Measurements from ENCODE around the gene TMPRSS3. TPM values are rescaled to one million over a fixed set of nuclear protein-coding genes. Genes with fewer than 3 reads are reported as not detected.

The TMPRSS3 gene
- total RNA-seq, 1 donor from 2014 or later = 14.4 TPM

DNA sequence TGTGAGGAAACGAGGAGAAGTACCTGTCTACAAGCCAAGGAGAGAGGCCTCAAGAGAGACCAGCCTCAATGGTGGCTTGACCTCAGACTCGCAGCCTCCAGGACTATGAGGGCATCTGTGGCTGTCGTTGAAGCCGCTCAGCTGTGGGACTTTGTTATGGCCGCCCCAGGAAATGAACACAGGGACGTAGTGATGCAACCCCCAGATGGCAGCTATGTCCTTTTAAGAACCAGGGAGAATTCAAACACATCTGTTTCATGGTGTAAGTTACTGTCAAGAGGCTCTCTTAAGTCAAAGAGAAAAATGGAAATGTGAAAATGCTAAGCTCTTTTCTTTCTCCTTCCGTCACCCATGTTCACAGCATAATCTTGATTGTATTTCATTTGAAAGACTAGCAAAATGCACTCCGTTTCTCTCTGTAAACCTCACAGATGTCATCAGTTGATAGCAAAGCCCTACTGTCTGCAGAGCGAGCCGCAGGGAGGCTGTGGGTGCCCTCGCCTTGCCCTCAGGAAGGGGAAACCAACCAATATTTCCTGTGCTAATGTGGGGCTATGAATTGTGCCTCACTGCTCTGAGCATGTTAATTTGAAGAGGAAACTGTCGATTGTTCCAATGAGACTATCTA, 29.2 kb upstream of the TMPRSS3 start:
- no peak for DNase-seq (ENCODE audit: low spot score, unreplicated experiment)
- TF ChIP-seq, protein P1, sequence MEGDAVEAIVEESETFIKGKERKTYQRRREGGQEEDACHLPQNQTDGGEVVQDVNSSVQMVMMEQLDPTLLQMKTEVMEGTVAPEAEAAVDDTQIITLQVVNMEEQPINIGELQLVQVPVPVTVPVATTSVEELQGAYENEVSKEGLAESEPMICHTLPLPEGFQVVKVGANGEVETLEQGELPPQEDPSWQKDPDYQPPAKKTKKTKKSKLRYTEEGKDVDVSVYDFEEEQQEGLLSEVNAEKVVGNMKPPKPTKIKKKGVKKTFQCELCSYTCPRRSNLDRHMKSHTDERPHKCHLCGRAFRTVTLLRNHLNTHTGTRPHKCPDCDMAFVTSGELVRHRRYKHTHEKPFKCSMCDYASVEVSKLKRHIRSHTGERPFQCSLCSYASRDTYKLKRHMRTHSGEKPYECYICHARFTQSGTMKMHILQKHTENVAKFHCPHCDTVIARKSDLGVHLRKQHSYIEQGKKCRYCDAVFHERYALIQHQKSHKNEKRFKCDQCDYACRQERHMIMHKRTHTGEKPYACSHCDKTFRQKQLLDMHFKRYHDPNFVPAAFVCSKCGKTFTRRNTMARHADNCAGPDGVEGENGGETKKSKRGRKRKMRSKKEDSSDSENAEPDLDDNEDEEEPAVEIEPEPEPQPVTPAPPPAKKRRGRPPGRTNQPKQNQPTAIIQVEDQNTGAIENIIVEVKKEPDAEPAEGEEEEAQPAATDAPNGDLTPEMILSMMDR (IDR thresholded peaks at IDR 0.05; ENCODE audit: unreplicated experiment) = no peak
- H3K36me3 Mint-ChIP-seq (ENCODE audit: insufficient read depth) = no peaks in the 10 kb centered on the region
- peaks cover 3% of the 10 kb centered on the region for H3K4me1 Mint-ChIP-seq (ENCODE audit: low read depth)
- no peaks in the 10 kb centered on the region for H3K9me3 Mint-ChIP-seq (ENCODE audit: low read depth)
- peaks cover 38% of the 10 kb centered on the region for H3K27me3 Mint-ChIP-seq
- no peak overlapping the region for H3K4me3 Mint-ChIP-seq (ENCODE audit: low read depth)
- no peak overlapping the region for H3K27ac Mint-ChIP-seq

- DNase-seq (ENCODE audit: low spot score, unreplicated experiment) = no peak
- TF ChIP-seq, protein P1 (IDR thresholded peaks at IDR 0.05; ENCODE audit: unreplicated experiment) = no peak
- H3K27ac Mint-ChIP-seq = no peak overlapping the region
- H3K9me3 Mint-ChIP-seq (ENCODE audit: low read depth) = no peaks in the 10 kb centered on the region
- no peak overlapping the region for H3K4me3 Mint-ChIP-seq (ENCODE audit: low read depth)
- no peaks in the 10 kb centered on the region for H3K36me3 Mint-ChIP-seq (ENCODE audit: insufficient read depth)
- peaks cover 3% of the 10 kb centered on the region for H3K4me1 Mint-ChIP-seq (ENCODE audit: low read depth)
- H3K27me3 Mint-ChIP-seq = peaks cover 41% of the 10 kb centered on the region
These were observed 27.8 kb upstream of the TMPRSS3 start for GRCh38 chr21:42423685-42424084.

DNA sequence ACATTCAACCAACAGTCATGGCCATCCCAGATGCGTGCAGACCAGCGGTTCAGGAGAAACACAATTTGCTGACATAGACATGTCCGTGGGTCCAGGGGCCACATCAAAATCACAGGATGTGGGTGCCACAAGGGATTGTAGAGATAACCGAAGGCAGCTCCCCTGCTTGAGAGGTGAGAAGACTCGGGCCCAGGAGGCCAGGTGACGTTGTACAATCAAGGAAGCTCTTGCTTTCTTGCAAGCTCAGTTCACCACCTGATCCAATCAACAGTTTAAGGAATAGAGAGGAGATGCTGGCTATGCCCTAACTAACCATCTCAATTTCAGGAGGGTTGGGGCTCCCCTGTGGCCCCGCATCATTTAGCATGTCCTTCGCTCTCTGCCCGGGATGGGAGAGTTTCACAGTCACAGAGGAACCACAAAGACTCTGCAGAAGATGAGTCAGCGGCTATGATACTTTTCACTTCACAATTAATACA, 27.4 kb upstream of the TMPRSS3 start:
- no peaks in the 10 kb centered on the region for H3K36me3 Mint-ChIP-seq (ENCODE audit: insufficient read depth)
- peaks cover 3% of the 10 kb centered on the region for H3K4me1 Mint-ChIP-seq (ENCODE audit: low read depth)
- H3K4me3 Mint-ChIP-seq (ENCODE audit: low read depth) = no peak overlapping the region
- TF ChIP-seq, protein P1 (IDR thresholded peaks at IDR 0.05; ENCODE audit: unreplicated experiment) = no peak
- no peak overlapping the region for H3K27ac Mint-ChIP-seq
- no peak for DNase-seq (ENCODE audit: low spot score, unreplicated experiment)
- H3K9me3 Mint-ChIP-seq (ENCODE audit: low read depth) = no peaks in the 10 kb centered on the region
- H3K27me3 Mint-ChIP-seq = peaks cover 42% of the 10 kb centered on the region

DNA sequence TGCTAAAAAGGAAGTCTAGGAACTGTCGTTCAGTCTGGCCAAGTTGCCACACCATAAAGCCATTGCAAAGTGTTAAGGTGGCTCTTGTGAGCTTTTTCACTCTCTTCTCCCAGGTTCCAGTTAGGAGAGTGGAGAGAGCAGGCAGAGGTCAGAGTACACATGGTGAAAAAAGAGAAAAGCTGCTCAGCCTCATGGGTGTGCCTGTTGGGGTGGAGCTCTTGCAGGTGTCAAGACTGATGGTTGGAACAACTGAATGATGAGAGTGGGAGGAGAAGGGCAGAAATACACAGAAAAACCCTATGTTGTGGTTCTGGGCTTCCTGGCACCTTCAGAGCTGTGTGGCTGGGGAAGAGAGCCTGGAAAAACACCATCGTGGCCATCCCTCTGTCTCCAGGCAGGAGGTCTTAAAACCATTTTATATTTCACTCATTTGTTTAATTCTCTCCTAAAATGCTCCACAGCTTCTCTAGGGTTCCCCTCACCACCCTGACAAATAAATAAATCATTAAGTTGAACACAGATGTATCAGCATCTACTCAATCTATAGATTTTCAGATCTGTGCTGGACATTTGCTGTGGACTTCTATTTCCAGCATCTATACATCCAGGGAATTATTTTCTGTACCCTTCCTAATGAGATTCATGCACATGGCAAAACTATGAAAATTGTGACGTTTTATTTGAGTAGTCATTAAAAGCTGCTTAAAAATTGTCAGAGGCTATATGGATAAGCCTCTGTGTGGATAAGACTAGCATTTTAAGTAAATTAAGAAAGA, 25.4 kb upstream of the TMPRSS3 start:
- H3K27me3 Mint-ChIP-seq = peaks cover 42% of the 10 kb centered on the region
- H3K27ac Mint-ChIP-seq = no peak overlapping the region
- H3K4me1 Mint-ChIP-seq (ENCODE audit: low read depth) = peaks cover 3% of the 10 kb centered on the region

DNA sequence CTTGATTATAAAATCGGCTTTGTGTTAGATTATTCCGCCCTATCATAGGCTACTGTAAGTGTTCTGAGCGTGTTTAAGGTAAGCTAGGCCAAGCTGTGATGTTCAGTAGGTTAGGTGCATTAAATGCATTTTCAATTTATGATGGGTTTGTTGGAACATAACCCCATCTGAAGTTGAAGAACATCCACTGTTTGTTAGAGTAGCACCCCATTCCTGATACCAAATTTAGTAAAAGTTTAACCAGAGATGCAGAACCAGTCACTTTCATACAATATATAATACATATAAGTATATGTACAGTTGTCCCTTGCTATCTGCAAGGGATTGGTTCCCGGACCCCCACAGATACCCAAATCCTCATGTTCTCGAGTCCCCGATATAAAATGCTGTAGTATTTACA, 24.0 kb upstream of the TMPRSS3 start:
- Mint-ChIP-seq H3K4me3 (ENCODE audit: low read depth) (no peak overlapping the region), H3K27me3 (peaks cover 35% of the 10 kb centered on the region), H3K9me3 (ENCODE audit: low read depth) (no peaks in the 10 kb centered on the region), H3K36me3 (ENCODE audit: insufficient read depth) (no peaks in the 10 kb centered on the region), H3K4me1 (ENCODE audit: low read depth) (no peaks in the 10 kb centered on the region), H3K27ac (no peak overlapping the region)
- DNase-seq (ENCODE audit: low spot score, unreplicated experiment) = no peak
- TF ChIP-seq, protein P1 (IDR thresholded peaks at IDR 0.05; ENCODE audit: unreplicated experiment) = no peak

More for the DNA sequence above, 25.4 kb upstream of the TMPRSS3 start:
- no peaks in the 10 kb centered on the region for H3K36me3 Mint-ChIP-seq (ENCODE audit: insufficient read depth)
- H3K4me3 Mint-ChIP-seq (ENCODE audit: low read depth) = no peak overlapping the region
- no peaks in the 10 kb centered on the region for H3K9me3 Mint-ChIP-seq (ENCODE audit: low read depth)
- no peak for DNase-seq (ENCODE audit: low spot score, unreplicated experiment)
- TF ChIP-seq, protein P1 (IDR thresholded peaks at IDR 0.05; ENCODE audit: unreplicated experiment) = no peak
